AG09309 (cell line): ENCODE results near the gene VAV3.

Source experiments
- DNase-seq: peaks from one replicate; pipeline ENCODE4 v3.0.0-alpha.2; 2010; ENCODE audit warnings: low read depth
- H3K4me3 ChIP-seq: 2 replicates; pipeline ENCODE4 v1.5.1; 2011; ENCODE audit warnings: mild to moderate bottlenecking, low read depth, low read length, moderate library complexity; ENCODE audit not compliant: control insufficient read depth
- TF ChIP-seq, protein P1 (sequence below): IDR thresholded peaks from 2 replicates; pipeline ENCODE4 v1.5.1; 2011; ENCODE audit warnings: mild to moderate bottlenecking, low read depth, low read length, inconsistent platforms; ENCODE audit not compliant: insufficient read depth, control insufficient read depth; ENCODE audit errors: missing control alignments

Gene VAV3

DNA sequence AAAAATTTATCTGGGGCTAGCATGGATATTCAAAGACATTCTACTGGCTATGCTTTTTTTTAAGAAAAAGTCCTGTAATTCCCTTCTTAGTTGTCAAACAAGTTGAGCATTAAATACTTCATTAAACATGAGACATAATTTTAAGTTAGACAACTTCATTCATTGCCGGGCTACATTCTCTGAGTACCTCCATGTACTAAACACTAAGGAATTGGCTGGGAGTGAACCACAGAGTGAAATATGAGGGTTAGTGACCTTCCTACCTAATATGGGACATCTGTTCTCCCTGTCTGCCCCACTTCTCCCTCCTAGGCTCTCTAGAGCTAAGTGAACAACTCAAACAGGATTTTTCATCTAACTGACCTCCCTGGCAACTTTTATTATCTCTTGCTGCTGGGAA, 370.4 kb downstream of the VAV3 start:
- H3K4me3 ChIP-seq = no peak overlapping the region
- TF ChIP-seq, protein P1, sequence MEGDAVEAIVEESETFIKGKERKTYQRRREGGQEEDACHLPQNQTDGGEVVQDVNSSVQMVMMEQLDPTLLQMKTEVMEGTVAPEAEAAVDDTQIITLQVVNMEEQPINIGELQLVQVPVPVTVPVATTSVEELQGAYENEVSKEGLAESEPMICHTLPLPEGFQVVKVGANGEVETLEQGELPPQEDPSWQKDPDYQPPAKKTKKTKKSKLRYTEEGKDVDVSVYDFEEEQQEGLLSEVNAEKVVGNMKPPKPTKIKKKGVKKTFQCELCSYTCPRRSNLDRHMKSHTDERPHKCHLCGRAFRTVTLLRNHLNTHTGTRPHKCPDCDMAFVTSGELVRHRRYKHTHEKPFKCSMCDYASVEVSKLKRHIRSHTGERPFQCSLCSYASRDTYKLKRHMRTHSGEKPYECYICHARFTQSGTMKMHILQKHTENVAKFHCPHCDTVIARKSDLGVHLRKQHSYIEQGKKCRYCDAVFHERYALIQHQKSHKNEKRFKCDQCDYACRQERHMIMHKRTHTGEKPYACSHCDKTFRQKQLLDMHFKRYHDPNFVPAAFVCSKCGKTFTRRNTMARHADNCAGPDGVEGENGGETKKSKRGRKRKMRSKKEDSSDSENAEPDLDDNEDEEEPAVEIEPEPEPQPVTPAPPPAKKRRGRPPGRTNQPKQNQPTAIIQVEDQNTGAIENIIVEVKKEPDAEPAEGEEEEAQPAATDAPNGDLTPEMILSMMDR = no peak

DNA sequence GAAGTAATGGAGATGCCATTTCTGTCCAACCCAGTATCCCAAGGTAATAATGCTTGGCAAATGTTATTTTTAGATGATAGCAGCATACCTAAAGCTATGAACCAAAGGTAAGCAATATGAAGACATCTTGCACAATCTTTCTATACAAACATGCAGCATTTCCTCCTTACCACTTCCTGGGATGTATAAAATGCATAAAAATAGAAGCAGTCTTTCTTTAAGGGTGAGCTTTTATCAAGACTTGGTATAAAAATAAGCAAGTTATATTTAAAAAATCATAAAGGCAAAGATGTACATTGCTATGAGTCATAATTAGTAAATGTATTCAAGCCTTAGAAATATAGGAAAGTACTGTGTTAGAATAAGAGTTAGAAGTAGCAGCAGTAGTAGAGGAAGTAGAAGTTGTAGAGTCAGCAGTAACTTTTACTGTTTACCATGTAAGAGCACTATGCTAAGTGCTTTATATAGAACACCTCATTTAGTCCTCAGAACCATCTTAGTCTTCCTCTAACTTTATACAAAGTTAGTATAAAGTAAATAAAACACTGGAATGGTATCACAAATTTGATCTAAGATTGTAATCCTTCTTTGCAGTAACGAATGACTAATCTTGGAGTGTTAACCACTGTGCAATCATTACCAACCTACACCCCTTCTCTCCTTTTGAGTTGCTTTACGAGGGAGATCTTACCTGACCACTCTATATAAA, 371.3 kb downstream of the VAV3 start:
- DNase-seq = no peak
- H3K4me3 ChIP-seq = no peak overlapping the region
- TF ChIP-seq, protein P1 = no peak

More for the DNA sequence above, 370.4 kb downstream of the VAV3 start:
- DNase-seq = no peak

DNA sequence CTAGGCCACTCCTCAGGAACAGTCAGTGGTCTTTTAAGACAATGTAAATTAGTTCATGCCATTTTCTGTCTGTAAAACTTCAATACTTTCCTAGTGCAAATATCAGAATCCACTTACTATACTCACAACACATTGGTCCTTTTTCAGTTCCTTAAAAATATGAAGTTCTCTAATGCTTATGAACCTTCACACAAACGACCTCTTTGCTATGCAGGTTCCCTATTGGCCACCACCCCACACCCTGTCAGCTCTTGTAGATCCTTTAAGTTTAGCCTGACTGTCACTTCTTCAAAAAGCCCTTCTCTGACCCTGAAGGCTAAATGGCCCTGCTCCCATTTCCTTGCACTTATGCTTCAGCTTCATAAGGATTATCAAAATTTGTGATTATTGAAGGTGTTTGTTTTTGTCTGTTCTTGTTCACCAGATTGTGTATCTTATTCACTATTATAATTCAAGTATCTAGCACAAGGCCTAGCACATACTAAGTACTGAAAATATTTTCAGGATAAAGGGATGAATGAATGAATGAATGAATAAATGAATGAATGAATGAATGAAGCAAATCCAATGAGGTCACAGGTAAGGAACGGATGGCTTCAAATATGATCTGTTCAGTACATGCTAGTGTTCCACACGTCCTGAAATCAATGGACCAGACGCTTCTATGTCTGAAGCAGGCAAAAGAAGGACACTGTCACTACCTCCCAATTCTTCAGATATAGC, 373.9 kb downstream of the VAV3 start:
- TF ChIP-seq, protein P1 = no peak
- no peak for DNase-seq
- H3K4me3 ChIP-seq = no peak overlapping the region

DNA sequence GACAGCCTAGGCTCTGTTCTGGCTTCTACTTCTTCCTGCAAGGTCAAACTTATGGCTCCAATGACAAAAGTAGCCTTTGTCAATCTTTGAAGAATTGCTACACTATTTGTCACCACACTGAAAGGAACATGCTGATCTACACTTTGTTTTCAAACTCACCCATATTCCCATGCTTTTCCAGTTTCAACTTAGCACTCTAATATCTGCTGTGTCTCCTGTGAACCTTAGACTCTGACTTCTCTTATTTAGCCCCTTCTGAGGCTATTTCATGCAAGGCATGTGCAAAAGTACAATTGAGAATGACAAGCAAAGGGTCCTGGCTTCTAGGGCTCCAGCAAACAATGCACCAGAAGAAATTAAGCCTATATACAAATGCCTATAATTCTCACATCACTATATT, 374.9 kb downstream of the VAV3 start:
- TF ChIP-seq, protein P1 = no peak
- no peak overlapping the region for H3K4me3 ChIP-seq
- no peak for DNase-seq

DNA sequence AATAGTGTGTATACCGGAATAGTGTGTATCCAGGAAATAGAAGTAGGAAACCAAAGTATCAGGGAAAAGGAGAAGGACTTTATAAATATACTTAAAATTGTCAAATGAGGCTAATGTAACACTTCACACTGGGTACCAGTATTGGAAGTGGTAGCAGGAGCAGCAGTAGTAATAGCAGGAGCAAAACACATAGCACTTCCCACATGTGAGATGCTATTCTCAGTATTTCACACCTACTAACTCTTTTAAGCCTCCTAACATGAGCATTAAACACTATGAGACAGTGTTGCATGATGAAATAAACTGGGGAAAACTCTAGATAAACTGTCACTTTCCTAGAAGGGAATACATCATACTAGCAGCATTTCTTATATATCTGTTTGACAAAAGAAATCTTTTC, 376.7 kb downstream of the VAV3 start:
- TF ChIP-seq, protein P1 = no peak
- DNase-seq = no peak
- H3K4me3 ChIP-seq = no peak overlapping the region

DNA sequence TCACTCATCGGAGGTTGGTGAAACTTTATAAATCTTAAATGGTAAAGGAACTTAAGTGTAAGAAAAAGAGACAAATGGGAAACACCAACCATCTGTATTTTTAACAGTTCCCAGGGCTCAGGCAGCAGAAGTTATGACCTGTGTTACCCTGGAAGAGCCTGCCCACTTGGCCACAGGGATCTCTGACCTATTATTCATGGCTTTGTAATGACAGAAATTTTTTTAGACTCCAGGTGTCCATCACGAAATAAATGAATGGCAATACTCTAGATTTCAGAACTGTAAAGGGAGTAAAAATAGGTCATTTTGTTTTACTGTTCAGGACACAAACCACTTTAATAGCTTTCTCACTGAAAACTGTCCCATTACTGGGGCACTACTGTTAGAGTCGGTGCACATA, 389.8 kb downstream of the VAV3 start:
- TF ChIP-seq, protein P1 = no peak

More for the DNA sequence above, 389.8 kb downstream of the VAV3 start:
- H3K4me3 ChIP-seq = no peak overlapping the region
- DNase-seq = no peak
